ENCODE results near the gene NCOA7. TPM values are rescaled to one million over a fixed set of nuclear protein-coding genes. Genes with fewer than 3 reads are reported as not detected.
A peak's percentile ranks its signal among the peaks of the same experiment; 100 is the strongest.

NCOA7 gene
- total and polyA plus RNA-seq, 10 of the 15 experiments (the other 5 are each of a cell fraction or from before 2014, with no cell fraction given): 18.9 to 50.3 (median 34.2) TPM

- no peak for TF ChIP-seq IRF3 (IDR thresholded peaks at IDR 0.05)
These were observed 133.4 kb downstream of the NCOA7 start (continued) for GRCh38 chr6:125924169-125924568.

DNA sequence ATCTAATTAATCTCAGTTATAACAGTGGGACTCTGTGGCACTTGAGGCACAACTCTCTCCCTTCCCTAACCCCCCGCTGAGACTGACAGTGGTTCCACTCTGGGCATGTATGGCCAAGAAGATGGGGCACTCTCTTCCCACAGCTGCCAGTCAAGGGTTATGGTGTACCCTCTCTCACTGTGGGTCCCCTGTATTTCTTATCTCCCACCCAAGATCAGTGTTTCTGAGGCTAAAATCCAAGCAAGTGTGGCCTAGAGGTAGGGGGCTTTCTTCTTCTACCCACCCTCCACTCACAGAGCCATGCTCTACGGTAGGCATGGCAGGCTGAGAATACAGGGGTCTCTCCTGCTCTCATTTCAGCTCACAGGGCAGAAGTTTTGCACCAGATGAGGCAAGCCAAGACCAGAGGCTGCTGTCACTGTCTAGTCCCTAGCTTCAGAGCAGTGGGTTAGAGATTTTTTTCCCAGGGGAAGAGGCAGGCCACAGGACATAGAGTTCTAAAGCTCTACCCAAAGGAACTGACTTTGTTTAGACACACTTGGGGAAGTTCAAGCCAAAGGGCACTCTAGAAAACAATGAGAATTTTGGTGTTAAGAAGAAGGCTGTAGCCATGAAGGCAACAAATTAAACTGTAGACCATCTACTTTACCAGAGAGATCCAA lies 134.1 kb downstream of the NCOA7 start:
- H2AFZ ChIP-seq (ENCODE audit: control insufficient read depth, low read depth, low read length): no peak overlapping the region
- peak overlapping the region; percentile 11; the same call in 1 of the 2 replicates for H3K4me2 ChIP-seq (ENCODE audit: control insufficient read depth, insufficient read depth)
- ATAC-seq: peak; percentile 22
- SMC1A ChIA-PET (ENCODE audit: uncharacterized antibody, unreplicated experiment): interaction anchor here (1.0 to 5.5 kb wide), 10 partner anchors 9 to 144 kb away, joined by 3 to 35 read pairs (median 4); partner anchors contain the start of gene HINT3
- H3K36me3 ChIP-seq (ENCODE audit: control insufficient read depth in 2 of 2, insufficient read depth in 2 of 2, low read length in 1 of 2): peaks cover 14 to 19% of the 10 kb centered on the region in 2 experiments
- H3K9me3 ChIP-seq (replicated peaks; ENCODE audit: control insufficient read depth, insufficient read depth, low read length): no peaks in the 10 kb centered on the region
- H3K27ac ChIP-seq (ENCODE audit: control insufficient read depth, insufficient read depth): no peak overlapping the region; the same call in 1 of the 2 replicates
- H3K79me2 ChIP-seq (ENCODE audit: control insufficient read depth, insufficient read depth, low read length): peaks cover 18% of the 10 kb centered on the region
- no peak for FAIRE-seq
- H3K27me3 ChIP-seq (replicated peaks in 1 of 2; ENCODE audit: control insufficient read depth in 2 of 2, insufficient read depth in 2 of 2, low read length in 1 of 2): no peaks in the 10 kb centered on the region
- peaks cover 3% of the 10 kb centered on the region; the same call in 1 of the 2 replicates for H3K4me1 ChIP-seq (ENCODE audit: control insufficient read depth, insufficient read depth, low read length)
- H3K9ac ChIP-seq (ENCODE audit: control insufficient read depth, insufficient read depth, low read length): no peak overlapping the region
- CTCF ChIA-PET: interaction anchor here (0.8 to 14.8 kb wide), 11 partner anchors 11 to 144 kb away, joined by 3 to 153 read pairs (median 4); partner anchors contain the start of genes HINT3 and NCOA7
- in situ Hi-C loops (cut with MboI) (no loop called here), intact Hi-C loops (cut with micrococcal nuclease; ENCODE audit: unreplicated experiment) (no loop called here)
- H4K20me1 ChIP-seq (ENCODE audit: control insufficient read depth, insufficient read depth): no peaks in the 10 kb centered on the region
- RAD21 ChIA-PET (ENCODE audit: unreplicated experiment): interaction anchor here (0.7 to 2.1 kb wide), 3 partner anchors 11 to 28 kb away, joined by 3 to 9 read pairs (median 3); no protein-coding TSS in a partner anchor
- TF ChIP-seq POLR2AphosphoS5 (IDR thresholded peaks at IDR 0.05; ENCODE audit: low read length) (0 out of 2 replicates have a peak, but pooled peaks have one; percentile 35), E4F1 (IDR thresholded peaks at IDR 0.05; ENCODE audit: borderline replicate concordance, partially characterized antibody) (no peak)
- WGBS (ENCODE audit: insufficient coverage, insufficient replicate concordance, low lambda C conversion rate, missing lambda C conversion rate): 96% methylated on average over 2 of the region's 2 CpGs
- no peak overlapping the region for H3K4me3 ChIP-seq
- no TSS peak for BruUV-seq (replicated peaks)
- POLR2A ChIA-PET: interaction anchor here (0.6 kb wide), 1 partner anchor 30 kb away, joined by 3 read pairs; no protein-coding TSS in a partner anchor
- DNase-seq (ENCODE audit: low read depth, low spot score): no peak

Data from GM12878 (cell line).